CD4-positive, alpha-beta T cell treated with Interleukin-2 at 100 ng/mL for 4 hours (primary cell): ENCODE measurements around the gene RREB1.
A peak's percentile ranks its signal among the peaks of the same experiment; 100 is the strongest.

Experiments
- DNase-seq: peaks from one replicate; pipeline ENCODE4 v3.0.0-alpha.2; 2020; ENCODE audit warnings: low spot score

RREB1 gene

DNA sequence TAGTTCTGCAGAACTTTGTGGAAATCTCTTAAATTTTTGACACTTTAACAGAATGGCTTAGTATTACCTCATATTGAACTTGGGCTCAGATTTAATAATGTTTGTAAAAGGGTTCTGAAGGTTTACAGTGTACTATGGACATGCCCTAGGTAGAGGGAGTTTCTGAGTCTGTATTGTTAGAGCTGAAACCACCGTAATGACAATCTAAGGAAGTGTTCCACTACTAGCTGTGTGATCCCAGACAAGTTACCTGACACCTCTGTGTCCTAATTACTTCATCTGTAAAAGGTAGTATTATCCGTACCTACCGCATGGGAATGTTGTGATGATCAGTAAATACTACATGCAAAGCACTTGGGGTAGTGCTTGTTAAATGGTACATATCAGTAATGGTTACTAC, 86.9 kb downstream of the RREB1 start:
- no peak for DNase-seq

DNA sequence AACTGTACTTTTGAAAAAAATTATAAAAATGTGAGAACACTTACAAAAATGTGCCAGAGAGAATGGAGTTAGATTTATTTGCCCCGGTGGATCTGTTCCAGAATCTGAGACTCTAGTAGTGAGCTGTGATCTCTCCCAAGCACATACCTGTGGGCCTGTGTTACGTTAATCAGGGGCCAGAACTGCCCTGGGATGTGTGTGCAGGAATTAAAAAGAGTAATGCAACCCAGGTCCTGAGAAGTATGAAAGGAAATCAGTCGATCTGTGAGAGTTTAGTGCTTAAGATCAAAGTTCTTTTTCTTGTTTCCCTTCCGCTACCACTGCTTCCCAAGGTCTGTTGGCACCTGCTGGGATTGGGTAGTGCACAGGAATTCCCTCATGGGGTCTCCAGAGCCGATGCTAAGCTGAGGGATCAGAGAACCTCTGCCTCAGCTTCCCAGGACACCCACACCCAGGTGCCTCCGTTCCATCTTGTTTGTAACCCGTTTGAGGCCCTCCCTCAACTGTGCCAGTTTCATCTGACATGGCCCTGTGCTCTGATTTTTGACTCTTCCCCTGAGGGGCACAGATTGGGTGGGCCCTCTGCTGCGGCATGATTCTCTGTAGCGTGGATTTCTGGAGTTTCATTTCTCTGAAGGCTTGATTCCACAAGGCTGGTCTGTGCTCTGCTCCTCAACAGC, 87.7 kb downstream of the RREB1 start:
- no peak for DNase-seq

- DNase-seq = no peak
Observed at GRCh38 chr6:7196019-7196402, 88.2 kb downstream of the RREB1 start.

- DNase-seq = no peak
Observed at GRCh38 chr6:7196685-7197283, 89.0 kb downstream of the RREB1 start.

GRCh38 chr6:7197747-7198146, 90.0 kb downstream of the RREB1 start:
- DNase-seq = no peak

DNA sequence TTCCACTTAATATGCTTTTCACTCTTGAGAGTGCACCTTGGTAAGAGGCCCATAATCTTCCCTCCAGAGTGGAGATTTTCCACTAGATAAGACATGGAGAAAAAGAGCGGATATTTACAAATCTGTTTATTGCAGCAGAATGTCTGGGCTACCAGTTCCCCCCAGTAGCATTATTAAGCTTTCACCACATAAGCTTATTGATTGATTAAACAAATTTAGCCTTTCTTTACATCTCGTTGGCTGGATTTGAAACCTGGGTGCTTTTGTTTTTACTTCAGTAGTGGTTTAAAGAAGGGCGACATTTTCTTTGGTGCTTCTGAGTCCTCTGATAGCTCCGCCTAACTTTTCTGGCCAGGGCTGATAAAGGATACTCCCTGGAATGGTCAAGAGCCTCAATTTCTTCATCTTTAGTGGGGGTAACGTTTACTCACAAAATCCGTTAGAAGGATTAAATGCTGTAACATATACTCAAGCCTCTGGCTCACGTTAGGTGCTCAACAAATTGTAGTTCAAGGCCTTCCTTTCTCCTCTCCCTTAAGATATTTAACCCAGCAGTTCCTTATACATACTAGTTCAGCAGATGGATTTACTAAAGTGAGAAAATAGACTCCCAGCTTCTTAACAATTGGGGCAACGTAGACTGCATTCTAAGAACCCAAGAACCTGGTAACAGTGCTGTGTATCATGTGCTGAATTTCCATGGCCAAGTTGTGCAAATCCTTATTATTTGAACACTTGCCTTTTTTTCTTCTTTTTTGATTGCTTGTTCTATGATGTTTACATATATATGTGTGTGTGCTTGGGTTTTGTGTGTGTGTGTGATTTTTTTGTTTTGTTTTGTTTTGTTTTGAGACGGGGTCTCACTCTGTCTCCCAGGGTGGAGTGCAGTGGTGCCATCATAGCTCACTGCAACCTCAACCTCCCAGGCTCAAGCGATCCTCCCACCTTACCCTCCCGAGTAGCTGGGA, 91.4 kb downstream of the RREB1 start:
- no peak for DNase-seq

DNA sequence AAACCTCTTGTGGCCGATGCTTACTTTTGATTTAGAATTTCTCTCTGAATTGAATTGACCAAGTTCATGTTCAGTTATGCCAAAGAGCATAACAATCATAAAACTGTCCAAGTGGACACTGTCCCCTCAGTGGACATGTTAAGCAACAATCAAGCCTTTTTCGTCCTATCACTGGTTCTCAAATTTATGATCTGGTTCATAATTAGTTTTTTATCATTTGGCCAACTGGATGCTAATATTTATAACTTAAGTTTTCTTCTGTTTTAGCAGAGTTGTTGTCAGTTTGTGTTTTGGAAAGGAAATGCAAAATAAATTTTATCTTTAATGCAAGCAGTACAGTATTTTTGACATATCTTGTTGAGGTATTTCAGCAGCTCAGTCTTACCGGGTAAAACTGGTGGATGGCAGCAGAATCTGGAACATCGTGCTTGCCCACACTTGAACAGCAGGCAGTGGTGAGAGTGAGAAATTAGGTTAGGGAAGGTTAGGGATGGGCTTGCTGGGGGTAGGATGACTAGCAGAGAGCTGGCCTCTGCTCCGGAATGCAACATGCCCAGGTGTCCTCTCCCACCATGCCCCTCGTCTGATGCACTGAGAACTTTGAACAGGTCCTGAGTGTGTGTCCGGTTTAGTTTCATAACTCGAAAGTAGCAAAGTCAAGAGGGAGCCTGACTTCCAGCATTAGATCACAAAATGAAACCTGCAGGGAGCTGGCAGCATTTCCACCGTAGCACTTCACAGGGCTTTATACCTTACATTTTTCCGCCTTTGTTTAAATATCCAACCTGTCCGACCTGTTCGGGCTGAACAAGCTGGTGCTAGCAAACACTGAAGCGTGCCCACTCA, 93.1 kb downstream of the RREB1 start:
- DNase-seq = no peak

GRCh38 chr6:7201444-7201731, 93.6 kb downstream of the RREB1 start:
- no peak for DNase-seq

GRCh38 chr6:7201732-7202541, 94.2 kb downstream of the RREB1 start:
- DNase-seq = peak; percentile 23

GRCh38 chr6:7202950-7203349, 95.2 kb downstream of the RREB1 start:
- no peak for DNase-seq

DNA sequence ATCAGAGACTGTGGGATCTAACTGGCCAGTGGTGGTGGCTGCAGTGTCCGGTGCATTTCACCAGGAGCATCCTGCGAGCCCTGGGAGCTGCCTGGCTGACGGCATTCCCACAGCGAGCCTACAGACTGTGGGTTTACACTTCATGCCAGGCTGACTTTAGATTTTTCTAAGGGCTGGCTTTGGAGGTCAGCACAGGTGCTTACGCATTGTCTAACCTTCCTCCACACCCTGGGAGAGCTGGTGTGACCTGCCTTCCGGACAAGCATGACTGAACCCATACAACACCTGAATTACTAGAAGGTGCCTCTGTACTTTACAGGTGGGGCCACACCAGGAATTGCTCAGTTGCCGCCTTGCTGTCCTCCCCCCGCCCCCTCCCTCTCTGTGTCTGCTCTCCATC, 96.2 kb downstream of the RREB1 start:
- DNase-seq = no peak

GRCh38 chr6:7204726-7205125, 97.0 kb downstream of the RREB1 start:
- DNase-seq = no peak

DNA sequence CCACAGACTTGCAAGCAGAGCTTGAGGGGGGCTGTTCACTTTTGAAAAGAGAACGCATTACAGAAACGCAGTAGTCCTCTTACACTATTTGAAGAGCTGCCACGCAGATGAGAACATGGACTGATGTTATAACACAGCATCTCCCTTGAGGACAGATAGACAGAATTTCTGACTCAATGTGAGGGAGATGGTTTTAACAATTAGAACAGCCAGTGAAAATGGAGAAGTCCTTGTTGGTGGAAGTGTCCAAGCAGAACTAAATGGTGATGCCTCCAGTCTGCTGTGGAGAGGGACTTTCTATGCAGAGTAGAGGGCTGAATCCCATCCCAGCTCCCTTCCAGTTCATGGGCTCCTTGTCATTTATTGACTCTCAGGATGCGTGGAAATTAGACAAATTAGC, 100.0 kb downstream of the RREB1 start:
- DNase-seq = no peak

DNA sequence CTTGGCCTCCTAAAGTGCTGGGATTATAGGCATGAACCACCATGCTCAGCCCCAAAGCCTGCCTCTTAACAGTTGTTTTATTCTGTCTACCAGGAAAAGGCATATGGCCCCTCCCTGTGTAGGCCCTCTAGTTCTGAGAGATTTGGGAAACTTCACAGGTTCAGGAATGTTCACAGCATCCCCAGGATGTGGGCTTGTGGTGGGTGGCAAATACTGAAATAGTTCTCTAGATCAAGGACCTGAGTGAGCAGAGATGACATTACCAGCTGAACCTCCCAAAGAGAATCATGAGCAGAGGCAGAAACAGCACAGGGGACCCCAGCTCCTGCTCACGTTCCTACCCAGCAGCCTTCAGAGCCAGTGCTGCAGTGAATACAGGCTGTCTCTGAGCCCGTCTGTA, 105.7 kb downstream of the RREB1 start:
- no peak for DNase-seq

DNA sequence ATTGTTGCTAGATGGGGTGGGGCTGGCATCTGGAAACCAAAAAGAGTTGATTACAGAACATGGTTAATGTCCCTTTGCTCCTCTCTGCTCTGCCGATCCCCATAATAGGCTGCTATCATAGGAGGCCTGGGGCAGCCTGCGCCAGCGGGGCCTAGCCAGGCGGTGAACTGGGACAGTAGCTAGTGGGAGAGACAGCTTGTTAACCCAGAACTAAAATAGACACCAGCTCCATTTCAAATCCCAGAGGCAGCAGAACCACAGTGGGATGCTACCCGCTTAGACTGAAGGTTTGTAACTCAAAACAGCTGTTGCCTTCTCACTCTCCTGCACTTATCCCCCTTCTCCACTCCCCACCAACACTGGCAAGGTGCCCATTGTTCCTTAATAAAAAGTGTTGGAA, 106.7 kb downstream of the RREB1 start:
- DNase-seq = no peak

DNA sequence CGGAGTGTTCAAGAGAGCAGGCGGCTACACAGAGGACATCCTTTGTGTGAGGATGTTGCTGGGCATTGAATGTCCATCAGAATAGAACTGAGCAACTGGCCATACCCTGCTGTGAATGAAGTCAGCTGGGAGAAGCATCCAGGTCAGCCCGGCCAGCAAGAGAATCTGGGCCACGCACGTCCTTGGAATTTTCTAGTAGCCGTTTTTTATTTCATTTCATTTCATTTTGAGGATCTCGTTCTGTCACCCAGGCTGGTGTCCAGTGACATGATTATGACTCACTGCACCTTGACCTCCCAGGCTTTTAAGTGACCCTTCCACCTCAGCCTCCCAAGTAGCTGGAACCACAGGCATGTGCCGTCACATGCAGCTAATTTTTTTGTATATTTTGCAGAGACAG, 107.4 kb downstream of the RREB1 start:
- no peak for DNase-seq

GRCh38 chr6:7215798-7216231, 108.1 kb downstream of the RREB1 start:
- no peak for DNase-seq

DNA sequence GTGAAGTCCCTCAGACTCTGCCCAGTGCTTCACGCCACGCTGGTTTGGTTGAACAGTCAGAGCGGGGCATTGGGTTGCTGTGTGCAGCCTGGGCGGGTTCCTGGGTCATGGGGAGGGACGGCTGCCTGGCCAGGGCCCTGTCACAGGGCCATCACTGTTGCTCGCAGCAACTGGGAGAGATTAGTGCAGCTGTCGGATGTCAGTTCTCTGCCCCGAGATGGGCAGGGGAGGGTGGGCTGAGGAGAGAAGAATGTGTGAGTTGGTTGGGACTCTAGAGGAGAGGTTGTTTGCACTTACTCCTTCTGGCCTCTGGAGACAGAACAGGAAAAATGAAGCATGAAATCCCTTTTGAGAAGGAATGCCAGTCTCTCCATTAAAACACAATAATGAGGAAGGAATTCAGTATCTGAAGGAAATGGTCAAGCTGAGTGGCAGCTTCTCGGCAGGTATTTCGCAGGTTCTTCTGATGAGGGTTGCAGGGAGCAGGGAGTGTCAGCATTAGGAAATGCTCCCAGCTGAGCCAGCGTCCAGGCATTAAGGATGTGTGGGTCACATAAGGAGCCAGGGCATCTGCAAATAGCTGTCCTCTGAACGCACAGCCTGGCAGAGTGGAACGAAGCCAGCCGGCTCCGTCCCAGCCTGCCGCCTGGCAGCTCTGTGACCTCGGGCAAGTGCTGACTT, 109.3 kb downstream of the RREB1 start:
- no peak for DNase-seq

- DNase-seq = no peak
Observed at GRCh38 chr6:7218406-7218988, 110.7 kb downstream of the RREB1 start.

GRCh38 chr6:7219310-7219709, 111.5 kb downstream of the RREB1 start:
- DNase-seq = no peak
